Esophagus muscularis mucosa (tissue), 4 donors: ENCODE results near the gene SDC1. TPM values are rescaled to one million over a fixed set of nuclear protein-coding genes. Genes with fewer than 3 reads are reported as not detected.

Source experiments
- DNase-seq: peaks from one replicate; pipeline ENCODE4 v3.0.0-alpha.2; 2017; ENCODE audit errors: extremely low spot score
- H3K27ac ChIP-seq, 4 donors: fragments of 200-600 bp; sonication (generic); replicated peaks in 1 of 4; 1 replicate in 3 of 4; 2 replicates in 1 of 4; pipeline ENCODE4 v1.5.1; 2016 to 2019; ENCODE audit warnings: mild to moderate bottlenecking in 1 of 4
- H3K27me3 ChIP-seq, 4 donors: fragments of 200-600 bp; sonication (generic); one replicate each; pipeline versions ENCODE4 v1.5.1 to v1.6.0; 2016 to 2019
- H3K36me3 ChIP-seq, 4 donors: fragments of 200-600 bp; sonication (generic); one replicate each; pipeline ENCODE4 v1.5.1; 2016 to 2019
- H3K4me1 ChIP-seq, 4 donors: fragments of 200-600 bp; sonication (generic); one replicate each; pipeline ENCODE4 v1.5.1; 2016 to 2019
- H3K4me3 ChIP-seq, 4 donors: fragments of 200-600 bp; sonication (generic); 1 replicate in 2 of 4; 2 replicates in 2 of 4; pipeline ENCODE4 v1.5.1; 2016 to 2019; ENCODE audit warnings: mild to moderate bottlenecking in 4 of 4, moderate library complexity in 1 of 4
- H3K9me3 ChIP-seq, 4 donors: fragments of 200-600 bp; sonication (generic); 1 replicate in 3 of 4; 2 replicates in 1 of 4; pipeline ENCODE4 v1.5.1; 2016 to 2019
- CTCF ChIP-seq, 3 experiments: fragments of 200-600 bp in 2 of 3; fragments of 450-650 bp in 1 of 3; sonication (generic) in 2 of 3; IDR thresholded peaks; one replicate each; pipeline ENCODE4 v1.5.1; 2017 to 2019; ENCODE audit warnings: antibody characterized with exemption in 3 of 3, mild to moderate bottlenecking in 2 of 3, moderate library complexity in 1 of 3
- EP300 ChIP-seq: sonication (generic); formaldehyde crosslinking; IDR thresholded peaks from one replicate; pipeline ENCODE4 v1.6.1; 2017; ENCODE audit warnings: antibody characterized with exemption
- POLR2A ChIP-seq: fragments of 450-650 bp; IDR thresholded peaks from one replicate; pipeline ENCODE4 v1.6.1; 2017; ENCODE audit warnings: antibody characterized with exemption, moderate library complexity, mild to moderate bottlenecking, low read depth
- POLR2AphosphoS5 ChIP-seq, 2 donors: sonication (generic); formaldehyde crosslinking; IDR thresholded peaks; one replicate each; pipeline ENCODE4 v1.6.1; 2017; ENCODE audit warnings: antibody characterized with exemption in 2 of 2
- WGBS: methylation state at CpG from one replicate; pipeline ENCODE4 v1.1.5; 2018; 5-methylcytosine and 5-hydroxymethylcytosine counted together
- intact Hi-C: fragments of 100-400 bp; cut with DNase I; formaldehyde crosslinking; loops from one replicate; pipeline ENCODE4 v1.15.1; 2023
- total RNA-seq, 4 donors: library from RNA; depleted of rRNA; stranded (reverse); fragments of >200 nt; gene quantifications; one replicate each; pipeline versions ENCODE4 v1.1.0 to v1.2.1, GENCODE V29; 2016

SDC1 gene
- total RNA-seq, 4 donors from 2014 or later, result 0.33 to 1.6 (median 0.47) TPM

DNA sequence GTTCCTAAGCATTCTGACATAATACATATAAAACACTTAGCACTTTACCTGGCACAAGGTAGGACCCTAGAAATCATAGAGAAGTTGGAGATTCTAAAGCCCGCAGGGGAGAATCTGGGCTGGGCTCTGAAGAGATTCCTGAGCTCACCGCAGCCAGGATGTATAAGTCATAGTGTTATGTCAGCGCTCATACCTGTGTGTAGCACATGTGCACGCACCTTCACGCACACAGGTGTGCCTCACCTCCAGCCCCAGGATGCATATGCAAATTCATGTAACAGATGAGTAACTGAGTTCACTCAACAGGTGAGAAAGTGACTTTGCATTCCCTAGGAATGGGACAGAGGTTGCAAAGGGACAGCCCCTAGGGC lies 7.9 kb upstream of the SDC1 start:
- Histone ChIP-seq H3K9me3 (no peaks in the 10 kb centered on the region), H3K4me3 (no peak overlapping the region), H3K27me3 (peaks cover 0 to 20% (median 0%) of the 10 kb centered on the region in 4 donors), H3K4me1 (no peaks in the 10 kb centered on the region), H3K27ac (no peak overlapping the region), H3K36me3 (no peaks in the 10 kb centered on the region)
- WGBS, result 93% methylated on average over 5 of the region's 5 CpGs
- intact Hi-C loops, result no loop called here
- TF ChIP-seq POLR2AphosphoS5 (IDR thresholded peaks at IDR 0.05), result no peak
- TF ChIP-seq POLR2A, result no peak
- TF ChIP-seq CTCF (IDR thresholded peaks at IDR 0.05), result no peak
- no peak for TF ChIP-seq EP300
- DNase-seq, result no peak

DNA sequence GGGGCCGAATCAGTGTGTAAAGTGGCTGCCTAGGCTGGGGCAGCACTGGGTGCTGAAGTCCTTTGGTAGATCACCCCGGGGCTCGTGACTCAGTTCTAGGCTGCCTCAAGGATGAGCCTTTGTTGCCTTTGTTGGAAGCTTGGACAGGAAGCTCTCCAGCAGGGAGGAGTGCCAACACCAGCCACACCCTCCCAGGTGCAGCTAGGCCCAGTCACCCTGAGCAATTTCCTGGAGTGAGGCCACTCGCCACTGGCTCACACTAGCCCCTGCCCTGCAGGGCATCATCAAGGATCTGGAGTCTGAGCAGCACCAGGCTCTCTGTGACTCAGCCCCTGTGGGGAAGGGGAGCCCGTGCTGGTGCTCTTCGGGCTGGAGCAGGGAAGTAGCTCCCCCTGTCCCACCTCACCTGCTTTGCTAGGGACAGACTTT lies 6.7 kb upstream of the SDC1 start:
- no peaks in the 10 kb centered on the region for H3K4me1 ChIP-seq
- H3K27me3 ChIP-seq, result peaks cover 0 to 22% (median 0%) of the 10 kb centered on the region in 4 donors
- H3K36me3 ChIP-seq, result no peaks in the 10 kb centered on the region
- 78% methylated on average over 6 of the region's 6 CpGs for WGBS
- no peak overlapping the region for H3K4me3 ChIP-seq
- no peak for DNase-seq
- TF ChIP-seq CTCF (IDR thresholded peaks at IDR 0.05), result no peak
- TF ChIP-seq POLR2A, result no peak
- no peak for TF ChIP-seq EP300
- no peak for TF ChIP-seq POLR2AphosphoS5 (IDR thresholded peaks at IDR 0.05)
- intact Hi-C loops, result no loop called here
- no peak overlapping the region for H3K27ac ChIP-seq
- H3K9me3 ChIP-seq, result no peaks in the 10 kb centered on the region

DNA sequence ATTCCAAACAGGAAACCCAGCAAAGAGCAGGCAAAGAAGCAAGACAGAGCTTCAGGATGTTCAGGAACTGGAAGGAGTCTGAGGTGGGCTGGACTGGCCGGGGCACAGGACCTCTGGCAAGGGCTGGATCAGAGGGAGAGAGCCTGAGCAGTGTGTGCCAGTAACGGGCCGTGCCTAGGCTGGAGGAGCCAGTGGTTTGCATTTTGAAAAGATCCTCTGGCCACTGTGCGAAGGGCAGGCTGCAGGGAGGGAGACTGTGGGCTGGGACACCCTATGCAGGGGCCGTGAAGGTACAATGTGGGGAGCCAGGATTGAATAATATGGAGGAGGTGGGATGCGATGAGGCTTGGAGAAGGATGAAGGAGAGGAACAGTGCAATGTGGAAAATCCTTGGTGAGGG lies 6.2 kb upstream of the SDC1 start:
- peaks cover 0 to 24% (median 0%) of the 10 kb centered on the region in 4 donors for H3K27me3 ChIP-seq
- intact Hi-C loops, result no loop called here
- H3K4me1 ChIP-seq, result no peaks in the 10 kb centered on the region
- H3K36me3 ChIP-seq, result no peaks in the 10 kb centered on the region
- H3K27ac ChIP-seq, result no peak overlapping the region
- 89% methylated on average over 6 of the region's 6 CpGs for WGBS
- H3K4me3 ChIP-seq, result no peak overlapping the region
- TF ChIP-seq POLR2AphosphoS5 (IDR thresholded peaks at IDR 0.05) (no peak), POLR2A (no peak), CTCF (IDR thresholded peaks at IDR 0.05) (no peak), EP300 (no peak)
- H3K9me3 ChIP-seq, result no peaks in the 10 kb centered on the region
- DNase-seq, result no peak

DNA sequence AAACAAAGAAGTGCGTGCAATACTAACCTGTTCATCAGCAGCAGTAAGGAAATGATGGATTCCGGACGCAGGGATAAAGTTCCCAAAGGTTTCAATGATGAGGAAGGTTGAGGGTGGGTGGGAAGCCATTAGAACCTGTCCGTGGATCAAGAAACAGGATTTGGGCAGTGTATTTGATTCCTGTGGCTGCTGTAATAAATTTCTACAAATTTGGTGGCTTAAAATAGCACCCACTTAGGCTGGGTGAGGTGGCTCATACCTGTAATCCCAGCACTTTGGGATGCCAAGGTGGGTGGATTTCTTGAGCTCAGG lies 5.1 kb upstream of the SDC1 start:
- no peak overlapping the region for H3K27ac ChIP-seq
- no peaks in the 10 kb centered on the region for H3K36me3 ChIP-seq
- 92% methylated on average over 4 of the region's 4 CpGs for WGBS
- peaks cover 0 to 22% (median 0%) of the 10 kb centered on the region in 4 donors for H3K27me3 ChIP-seq
- H3K4me1 ChIP-seq, result peaks cover 6 to 10% (median 8%) of the 10 kb centered on the region in 4 donors
- DNase-seq, result no peak
- H3K4me3 ChIP-seq, result no peak overlapping the region
- TF ChIP-seq EP300 (no peak), POLR2A (no peak), CTCF (IDR thresholded peaks at IDR 0.05) (no peak), POLR2AphosphoS5 (IDR thresholded peaks at IDR 0.05) (no peak)
- intact Hi-C loops, result no loop called here
- H3K9me3 ChIP-seq, result no peaks in the 10 kb centered on the region
